Neural progenitor cell (in vitro differentiated cells): ENCODE data around the gene PARVA. TPM values are rescaled to one million over a fixed set of nuclear protein-coding genes. Genes with fewer than 3 reads are reported as not detected.

ENCODE experiments used
- DNase-seq: peaks from one replicate; pipeline ENCODE4 v3.0.0-alpha.2; 2016; ENCODE audit warnings: low spot score
- H2AFZ ChIP-seq: fragments of 200-600 bp; sonication (generic); replicated peaks from 2 replicates; pipeline ENCODE4 v1.6.1; 2016; ENCODE audit warnings: antibody characterized with exemption
- H3F3A ChIP-seq: fragments of 200-600 bp; sonication (generic); 2 replicates; pipeline ENCODE4 v1.6.1; 2016; ENCODE audit warnings: antibody characterized with exemption, low read depth
- H3K27ac ChIP-seq: fragments of 200-600 bp; sonication (generic); 2 replicates; pipeline ENCODE4 v1.5.1; 2016; ENCODE audit warnings: mild to moderate bottlenecking
- H3K27me3 ChIP-seq: fragments of 200-600 bp; sonication (generic); 2 replicates; pipeline ENCODE4 v1.6.1; 2016; ENCODE audit warnings: mild to moderate bottlenecking, moderate library complexity
- H3K36me3 ChIP-seq: fragments of 200-600 bp; sonication (generic); 2 replicates; pipeline ENCODE4 v1.5.1; 2016
- H3K4me1 ChIP-seq: fragments of 200-600 bp; sonication (generic); 2 replicates; pipeline ENCODE4 v1.6.1; 2016; ENCODE audit warnings: mixed run types
- H3K4me2 ChIP-seq: fragments of 200-600 bp; sonication (generic); 2 replicates; pipeline ENCODE4 v1.6.1; 2016
- H3K4me3 ChIP-seq: fragments of 200-600 bp; sonication (generic); 2 replicates; pipeline ENCODE4 v1.5.1; 2016
- H3K79me2 ChIP-seq: fragments of 200-600 bp; sonication (generic); 2 replicates; pipeline ENCODE4 v1.6.1; 2016; ENCODE audit warnings: low read depth
- H3K9ac ChIP-seq: fragments of 200-600 bp; sonication (generic); 2 replicates; pipeline ENCODE4 v1.6.1; 2016
- H3K9me3 ChIP-seq: fragments of 200-600 bp; sonication (generic); 2 replicates; pipeline ENCODE4 v1.5.1; 2016; ENCODE audit warnings: low read depth
- H4K20me1 ChIP-seq: fragments of 200-600 bp; sonication (generic); 2 replicates; pipeline ENCODE4 v1.6.1; 2016; ENCODE audit warnings: low read depth
- H3K27ac Mint-ChIP-seq: 3 replicates; pipeline ENCODE4 v1.8.0; 2021; ENCODE audit warnings: mixed read lengths
- H3K27me3 Mint-ChIP-seq: 2 replicates; pipeline ENCODE4 v1.8.0; 2022; ENCODE audit warnings: low read depth, mild to moderate bottlenecking, inconsistent platforms, moderate library complexity, mixed read lengths; ENCODE audit not compliant: insufficient read depth
- H3K36me3 Mint-ChIP-seq: 3 replicates; pipeline ENCODE4 v1.8.0; 2021; ENCODE audit warnings: mixed read lengths
- H3K4me1 Mint-ChIP-seq: 3 replicates; pipeline ENCODE4 v1.8.0; 2021; ENCODE audit warnings: mixed read lengths
- H3K4me3 Mint-ChIP-seq: 3 replicates; pipeline ENCODE4 v1.8.0; 2021; ENCODE audit warnings: mild to moderate bottlenecking, moderate library complexity, mixed read lengths
- H3K9me3 Mint-ChIP-seq: 3 replicates; pipeline ENCODE4 v1.8.0; 2020; ENCODE audit warnings: mixed read lengths
- EZH2 ChIP-seq: fragments of 200-600 bp; sonication (generic); IDR thresholded peaks from 2 replicates; pipeline ENCODE4 v1.6.1; 2017; ENCODE audit warnings: antibody characterized with exemption, mild to moderate bottlenecking, moderate library complexity
- EZH2phosphoT487 ChIP-seq: fragments of 200-600 bp; sonication (generic); IDR thresholded peaks from 2 replicates; pipeline ENCODE4 v1.6.1; 2017; ENCODE audit warnings: antibody characterized with exemption
- total RNA-seq: library from RNA; depleted of rRNA; stranded (reverse); fragments of >200 nt; gene quantifications from 2 replicates; pipeline ENCODE4 v1.2.3, GENCODE V29; 2015; ENCODE audit warnings: low replicate concordance
- TF ChIP-seq, protein P1 (sequence below): fragments of 200-600 bp; sonication (generic); IDR thresholded peaks from 2 replicates; pipeline ENCODE4 v1.5.1; 2017; ENCODE audit warnings: antibody characterized with exemption, mild to moderate bottlenecking

PARVA gene
- total RNA-seq, 1 donor from 2014 or later = 15.3 TPM

DNA sequence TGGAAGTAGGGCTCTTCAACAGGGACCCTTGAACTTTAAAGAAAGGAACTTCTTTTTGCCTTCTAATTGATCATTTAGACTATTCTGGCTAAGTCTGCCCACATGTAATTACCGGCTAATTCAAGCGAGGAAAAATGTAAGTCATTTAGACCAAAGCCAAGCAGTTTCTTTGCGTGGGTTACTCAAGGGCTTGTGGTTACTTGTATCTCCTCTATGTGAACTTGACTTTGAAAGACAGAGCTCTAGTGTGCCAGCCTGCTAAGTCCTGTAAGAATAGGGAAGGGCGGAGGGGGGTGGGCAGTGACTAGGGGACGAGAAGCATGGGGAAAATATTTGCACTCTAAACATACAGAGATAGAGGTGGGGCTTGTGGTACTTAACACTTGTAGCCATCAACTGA lies 151.7 kb downstream of the PARVA start:
- H4K20me1 ChIP-seq = no peaks in the 10 kb centered on the region
- no peaks in the 10 kb centered on the region for H3K79me2 ChIP-seq
- no peaks in the 10 kb centered on the region for H3K4me1 ChIP-seq
- H3K9me3 ChIP-seq = no peaks in the 10 kb centered on the region
- DNase-seq = no peak
- H3K4me3 Mint-ChIP-seq = no peak overlapping the region
- no peak overlapping the region for H3K4me3 ChIP-seq
- H3K4me1 Mint-ChIP-seq = peaks cover 3% of the 10 kb centered on the region
- no peak overlapping the region for H3K9ac ChIP-seq
- H3K27ac ChIP-seq = no peak overlapping the region
- H3K27me3 Mint-ChIP-seq = no peaks in the 10 kb centered on the region
- peaks cover 3% of the 10 kb centered on the region for H3K36me3 Mint-ChIP-seq
- H3K27me3 ChIP-seq = no peaks in the 10 kb centered on the region
- no peak overlapping the region for H3K4me2 ChIP-seq
- H3K27ac Mint-ChIP-seq = no peak overlapping the region
- H3K36me3 ChIP-seq = no peaks in the 10 kb centered on the region
- no peaks in the 10 kb centered on the region for H3K9me3 Mint-ChIP-seq
- TF ChIP-seq, protein P1, sequence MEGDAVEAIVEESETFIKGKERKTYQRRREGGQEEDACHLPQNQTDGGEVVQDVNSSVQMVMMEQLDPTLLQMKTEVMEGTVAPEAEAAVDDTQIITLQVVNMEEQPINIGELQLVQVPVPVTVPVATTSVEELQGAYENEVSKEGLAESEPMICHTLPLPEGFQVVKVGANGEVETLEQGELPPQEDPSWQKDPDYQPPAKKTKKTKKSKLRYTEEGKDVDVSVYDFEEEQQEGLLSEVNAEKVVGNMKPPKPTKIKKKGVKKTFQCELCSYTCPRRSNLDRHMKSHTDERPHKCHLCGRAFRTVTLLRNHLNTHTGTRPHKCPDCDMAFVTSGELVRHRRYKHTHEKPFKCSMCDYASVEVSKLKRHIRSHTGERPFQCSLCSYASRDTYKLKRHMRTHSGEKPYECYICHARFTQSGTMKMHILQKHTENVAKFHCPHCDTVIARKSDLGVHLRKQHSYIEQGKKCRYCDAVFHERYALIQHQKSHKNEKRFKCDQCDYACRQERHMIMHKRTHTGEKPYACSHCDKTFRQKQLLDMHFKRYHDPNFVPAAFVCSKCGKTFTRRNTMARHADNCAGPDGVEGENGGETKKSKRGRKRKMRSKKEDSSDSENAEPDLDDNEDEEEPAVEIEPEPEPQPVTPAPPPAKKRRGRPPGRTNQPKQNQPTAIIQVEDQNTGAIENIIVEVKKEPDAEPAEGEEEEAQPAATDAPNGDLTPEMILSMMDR = no peak
- no peak for TF ChIP-seq EZH2
- TF ChIP-seq EZH2phosphoT487 = no peak
- no peak overlapping the region for H2AFZ ChIP-seq
- no peaks in the 10 kb centered on the region for H3F3A ChIP-seq

GRCh38 chr11:12529793-12530192 lies 152.4 kb downstream of the PARVA start:
- Histone ChIP-seq H4K20me1 (no peaks in the 10 kb centered on the region), H2AFZ (no peak overlapping the region), H3K27ac (no peak overlapping the region), H3K4me3 (no peak overlapping the region), H3K4me2 (no peak overlapping the region), H3F3A (no peaks in the 10 kb centered on the region), H3K79me2 (no peaks in the 10 kb centered on the region), H3K4me1 (no peaks in the 10 kb centered on the region), H3K9me3 (no peaks in the 10 kb centered on the region), H3K36me3 (no peaks in the 10 kb centered on the region), H3K27me3 (no peaks in the 10 kb centered on the region), H3K9ac (no peak overlapping the region)
- no peak for TF ChIP-seq EZH2phosphoT487
- TF ChIP-seq, protein P1 = no peak
- H3K4me1 Mint-ChIP-seq = peaks cover 2% of the 10 kb centered on the region
- DNase-seq = no peak
- peaks cover 3% of the 10 kb centered on the region for H3K36me3 Mint-ChIP-seq
- no peak overlapping the region for H3K4me3 Mint-ChIP-seq
- H3K9me3 Mint-ChIP-seq = no peaks in the 10 kb centered on the region
- H3K27me3 Mint-ChIP-seq = no peaks in the 10 kb centered on the region
- H3K27ac Mint-ChIP-seq = no peak overlapping the region

GRCh38 chr11:12531020-12531419 lies 153.6 kb downstream of the PARVA start:
- H4K20me1 ChIP-seq = no peaks in the 10 kb centered on the region
- no peaks in the 10 kb centered on the region for H3K36me3 ChIP-seq
- no peak overlapping the region for H3K27ac ChIP-seq
- Mint-ChIP-seq H3K27ac (no peak overlapping the region), H3K36me3 (peaks cover 3% of the 10 kb centered on the region), H3K27me3 (no peaks in the 10 kb centered on the region), H3K4me3 (no peak overlapping the region), H3K9me3 (no peaks in the 10 kb centered on the region), H3K4me1 (no peaks in the 10 kb centered on the region)
- H3K4me1 ChIP-seq = no peaks in the 10 kb centered on the region
- no peaks in the 10 kb centered on the region for H3K79me2 ChIP-seq
- no peak overlapping the region for H3K4me2 ChIP-seq
- no peak for TF ChIP-seq EZH2
- no peak for TF ChIP-seq EZH2phosphoT487
- TF ChIP-seq, protein P1 = no peak
- no peaks in the 10 kb centered on the region for H3K9me3 ChIP-seq
- no peak overlapping the region for H3K9ac ChIP-seq
- no peaks in the 10 kb centered on the region for H3K27me3 ChIP-seq
- H3K4me3 ChIP-seq = no peak overlapping the region
- no peak for DNase-seq
- no peak overlapping the region for H2AFZ ChIP-seq
- no peaks in the 10 kb centered on the region for H3F3A ChIP-seq

GRCh38 chr11:12531681-12532080 lies 154.3 kb downstream of the PARVA start:
- Mint-ChIP-seq H3K9me3 (no peaks in the 10 kb centered on the region), H3K27me3 (no peaks in the 10 kb centered on the region)
- no peaks in the 10 kb centered on the region for H3K9me3 ChIP-seq

More at GRCh38 chr11:12531681-12532080, 154.3 kb downstream of the PARVA start:
- Mint-ChIP-seq H3K27ac (no peak overlapping the region), H3K4me1 (no peaks in the 10 kb centered on the region), H3K36me3 (peaks cover 1% of the 10 kb centered on the region), H3K4me3 (no peak overlapping the region)
- H3K4me2 ChIP-seq = no peak overlapping the region
- no peak overlapping the region for H3K27ac ChIP-seq
- DNase-seq = no peak
- TF ChIP-seq EZH2phosphoT487 = no peak
- no peak for TF ChIP-seq EZH2
- TF ChIP-seq, protein P1 = no peak
- no peak overlapping the region for H2AFZ ChIP-seq
- no peak overlapping the region for H3K4me3 ChIP-seq
- no peaks in the 10 kb centered on the region for H4K20me1 ChIP-seq
- H3F3A ChIP-seq = no peaks in the 10 kb centered on the region
- no peaks in the 10 kb centered on the region for H3K79me2 ChIP-seq
- no peaks in the 10 kb centered on the region for H3K4me1 ChIP-seq
- no peaks in the 10 kb centered on the region for H3K36me3 ChIP-seq
- no peak overlapping the region for H3K9ac ChIP-seq
- no peaks in the 10 kb centered on the region for H3K27me3 ChIP-seq
